HepG2 (cell line): ENCODE results near the gene AHNAK. TPM values are rescaled to one million over a fixed set of nuclear protein-coding genes. Genes with fewer than 3 reads are reported as not detected.
A peak's percentile ranks its signal among the peaks of the same experiment; 100 is the strongest.

ENCODE experiments used
- AGO1 ChIP-seq: fragments of 200-400 bp; formaldehyde crosslinking; IDR thresholded peaks from 2 replicates; pipeline ENCODE4 v1.6.1; 2017; ENCODE audit warnings: mild to moderate bottlenecking, low read depth, low read length, moderate library complexity; ENCODE audit not compliant: poor library complexity, severe bottlenecking
- ARID5B ChIP-seq: IDR thresholded peaks from 2 replicates; pipeline ENCODE4 v1.4.0; 2020; ENCODE audit warnings: mild to moderate bottlenecking, missing genetic modification reagents
- ATF7-NPFF ChIP-seq: sonication (generic); formaldehyde crosslinking; IDR thresholded peaks from 2 replicates; pipeline ENCODE4 v1.8.1; 2023; ENCODE audit warnings: mild to moderate bottlenecking, low read depth, missing genetic modification reagents, moderate library complexity
- FOXP4 ChIP-seq: sonication (generic); formaldehyde crosslinking; IDR thresholded peaks from 2 replicates; pipeline ENCODE4 v1.4.0; 2020; ENCODE audit warnings: missing genetic modification reagents
- GABPB1 ChIP-seq: IDR thresholded peaks from 2 replicates; pipeline ENCODE4 v1.6.1; 2016; ENCODE audit warnings: mild to moderate bottlenecking, missing genetic modification reagents, moderate library complexity, missing compliant biosample characterization
- KAT7 ChIP-seq: IDR thresholded peaks from 2 replicates; pipeline ENCODE4 v1.6.1; 2018; ENCODE audit warnings: borderline replicate concordance, missing compliant biosample characterization
- MAFF ChIP-seq: IDR thresholded peaks from 2 replicates; pipeline ENCODE4 v1.6.1; 2011; ENCODE audit warnings: low read depth, low read length, improper control_type of control experiment
- MBD4 ChIP-seq: IDR thresholded peaks from 2 replicates; pipeline ENCODE4 v1.6.1; 2012; ENCODE audit warnings: low read length, inconsistent platforms, borderline replicate concordance
- MIXL1 ChIP-seq: IDR thresholded peaks from 2 replicates; pipeline ENCODE4 v1.6.1; 2016
- PRDM10 ChIP-seq: sonication (generic); formaldehyde crosslinking; IDR thresholded peaks from 2 replicates; pipeline ENCODE4 v1.4.0; 2020; ENCODE audit warnings: low read depth, missing genetic modification reagents
- RBM22 ChIP-seq: fragments of 200-400 bp; formaldehyde crosslinking; optimal IDR thresholded peaks from 2 replicates; pipeline ENCODE3; 2017; ENCODE audit warnings: mild to moderate bottlenecking, low read length, moderate library complexity
- ZNF10 ChIP-seq: sonication (generic); formaldehyde crosslinking; IDR thresholded peaks from 2 replicates; pipeline ENCODE4 v1.4.0; 2020; ENCODE audit warnings: mild to moderate bottlenecking, low read depth, missing genetic modification reagents, borderline replicate concordance
- ZNF563 ChIP-seq: sonication (generic); formaldehyde crosslinking; IDR thresholded peaks from 2 replicates; pipeline ENCODE4 v1.8.0; 2022; ENCODE audit warnings: mild to moderate bottlenecking, moderate library complexity, missing genetic modification reagents
- ZSCAN20 ChIP-seq: sonication (generic); formaldehyde crosslinking; IDR thresholded peaks from 2 replicates; pipeline ENCODE4 v1.4.0; 2020; ENCODE audit warnings: missing genetic modification reagents, mild to moderate bottlenecking, borderline replicate concordance
- ZUFSP ChIP-seq: sonication (generic); formaldehyde crosslinking; IDR thresholded peaks from 2 replicates; pipeline ENCODE4 v1.9.0; 2021; ENCODE audit warnings: missing genetic modification reagents, mild to moderate bottlenecking, borderline replicate concordance
- polyA plus RNA-seq, 8 experiments: library from polyadenylated mRNA; depleted of rRNA in 3 of 8; stranded (reverse) in 7 of 8; unstranded in 1 of 8; fragments of >200 nt; fragmentation: Illumina TruSeq in 4 of 8; extraction: Trizol in 4 of 8; gene quantifications; 2 replicates each; pipeline versions ENCODE4 v1.2.1 to v1.2.3, GENCODE V29; 2011 to 2016; ENCODE audit warnings: low read depth in 4 of 8, missing spikeins in 1 of 8, mixed read lengths in 1 of 8; ENCODE audit not compliant: insufficient read depth in 1 of 8
- total RNA-seq, 5 experiments: library from RNA; depleted of rRNA; stranded (reverse); fragments of >200 nt; fragmentation: Illumina TruSeq; extraction: Trizol; gene quantifications; 2 replicates each; pipeline ENCODE4 v1.2.3, GENCODE V29; 2016; ENCODE audit warnings: low read depth in 1 of 5

The AHNAK gene
- total and polyA plus RNA-seq, 2 of the 13 experiments (the other 11 are each of a cell fraction or from before 2014, with no cell fraction given) = 23.4 to 25.0 TPM

- TF ChIP-seq FOXP4 = no peak
- TF ChIP-seq ZSCAN20 (CRISPR knock-in tag) = no peak
- TF ChIP-seq ZUFSP = no peak
- TF ChIP-seq AGO1 = no peak
- no peak for TF ChIP-seq ZNF10 (CRISPR knock-in tag)
- no peak for TF ChIP-seq ZNF563 (CRISPR knock-in tag)
- TF ChIP-seq ARID5B (CRISPR knock-in tag) = peak; percentile 58
- no peak for TF ChIP-seq MAFF
- no peak for TF ChIP-seq GABPB1 (CRISPR knock-in tag)
- no peak for TF ChIP-seq ATF7-NPFF (CRISPR knock-in tag)
- no peak for TF ChIP-seq RBM22
- no peak for TF ChIP-seq MBD4
- no peak for TF ChIP-seq KAT7 (CRISPR knock-in tag)
- no peak for TF ChIP-seq PRDM10
- 0 out of 2 replicates have a peak, but pooled peaks have one; percentile 12 for TF ChIP-seq MIXL1 (CRISPR knock-in tag)
Measured at GRCh38 chr11:62501432-62501891, 45.1 kb downstream of the AHNAK start (continued).
